GM10266 (cell line): ENCODE results near the gene RTP1.
"Not testable (repeated sequence)": the region's sequence is repeated elsewhere in the genome, so short reads cannot be mapped to it uniquely, and the experiment has no call there.

Source experiments
- DNase-seq: peaks from one replicate; pipeline ENCODE4 v3.0.0; 2012; ENCODE audit errors: extremely low spot score
- TF ChIP-seq, protein P1 (sequence below): IDR thresholded peaks from 2 replicates; pipeline ENCODE4 v1.5.1; 2012; ENCODE audit warnings: mild to moderate bottlenecking, low read depth; ENCODE audit not compliant: control insufficient read depth, insufficient read depth; ENCODE audit errors: missing control alignments

RTP1 gene

GRCh38 chr3:187223799-187224198, 26.5 kb downstream of the RTP1 start:
- TF ChIP-seq, protein P1, sequence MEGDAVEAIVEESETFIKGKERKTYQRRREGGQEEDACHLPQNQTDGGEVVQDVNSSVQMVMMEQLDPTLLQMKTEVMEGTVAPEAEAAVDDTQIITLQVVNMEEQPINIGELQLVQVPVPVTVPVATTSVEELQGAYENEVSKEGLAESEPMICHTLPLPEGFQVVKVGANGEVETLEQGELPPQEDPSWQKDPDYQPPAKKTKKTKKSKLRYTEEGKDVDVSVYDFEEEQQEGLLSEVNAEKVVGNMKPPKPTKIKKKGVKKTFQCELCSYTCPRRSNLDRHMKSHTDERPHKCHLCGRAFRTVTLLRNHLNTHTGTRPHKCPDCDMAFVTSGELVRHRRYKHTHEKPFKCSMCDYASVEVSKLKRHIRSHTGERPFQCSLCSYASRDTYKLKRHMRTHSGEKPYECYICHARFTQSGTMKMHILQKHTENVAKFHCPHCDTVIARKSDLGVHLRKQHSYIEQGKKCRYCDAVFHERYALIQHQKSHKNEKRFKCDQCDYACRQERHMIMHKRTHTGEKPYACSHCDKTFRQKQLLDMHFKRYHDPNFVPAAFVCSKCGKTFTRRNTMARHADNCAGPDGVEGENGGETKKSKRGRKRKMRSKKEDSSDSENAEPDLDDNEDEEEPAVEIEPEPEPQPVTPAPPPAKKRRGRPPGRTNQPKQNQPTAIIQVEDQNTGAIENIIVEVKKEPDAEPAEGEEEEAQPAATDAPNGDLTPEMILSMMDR: peak; percentile 1
- DNase-seq: no peak

GRCh38 chr3:187227658-187228258, 30.5 kb downstream of the RTP1 start:
- TF ChIP-seq, protein P1: no peak
- DNase-seq: no peak

DNA sequence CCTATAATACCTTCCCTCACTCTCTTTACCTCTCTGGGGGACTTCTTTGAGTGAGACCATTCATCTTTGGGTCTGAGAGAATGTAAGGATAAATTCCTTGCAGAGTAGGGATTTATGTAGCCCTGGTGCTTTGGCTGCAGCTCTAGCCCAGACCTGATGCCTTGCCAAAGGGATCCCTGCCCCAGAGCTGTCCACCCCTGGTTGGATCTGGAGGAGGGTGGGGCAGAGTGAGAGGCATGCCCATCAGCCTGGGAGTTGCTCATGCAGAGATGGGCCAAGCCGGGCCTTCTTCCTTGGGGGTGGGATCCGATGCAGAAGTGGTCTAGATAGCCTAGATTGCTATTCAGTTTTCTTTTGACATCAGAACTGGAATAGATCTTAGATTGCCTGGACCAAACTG, 31.5 kb downstream of the RTP1 start:
- DNase-seq: no peak
- TF ChIP-seq, protein P1: no peak

- no peak for DNase-seq
- TF ChIP-seq, protein P1: no peak
Observed at GRCh38 chr3:187230011-187230410, 32.7 kb downstream of the RTP1 start.

DNA sequence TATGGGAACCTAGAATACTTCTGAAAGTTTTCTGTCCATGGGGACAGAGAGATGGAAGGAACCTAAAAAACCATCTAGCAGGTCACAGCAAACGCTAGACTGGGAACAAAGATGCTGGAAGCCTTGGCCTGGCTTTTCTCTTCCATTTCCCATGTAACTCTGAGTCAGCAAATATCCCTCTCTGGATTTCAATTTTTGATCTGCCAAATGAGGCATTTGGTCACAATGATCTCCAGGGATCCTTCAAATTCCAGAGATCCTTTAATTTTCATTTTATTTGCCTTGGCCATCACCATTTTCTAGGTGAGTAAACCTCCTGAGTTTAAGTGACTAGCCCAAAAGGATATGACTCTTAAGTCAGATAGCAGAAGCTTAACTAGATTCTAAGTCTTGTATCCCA, 39.7 kb downstream of the RTP1 start:
- TF ChIP-seq, protein P1: no peak
- DNase-seq: no peak

- TF ChIP-seq, protein P1: no peak
- no peak for DNase-seq
Observed at GRCh38 chr3:187237741-187238140, 40.5 kb downstream of the RTP1 start.

DNA sequence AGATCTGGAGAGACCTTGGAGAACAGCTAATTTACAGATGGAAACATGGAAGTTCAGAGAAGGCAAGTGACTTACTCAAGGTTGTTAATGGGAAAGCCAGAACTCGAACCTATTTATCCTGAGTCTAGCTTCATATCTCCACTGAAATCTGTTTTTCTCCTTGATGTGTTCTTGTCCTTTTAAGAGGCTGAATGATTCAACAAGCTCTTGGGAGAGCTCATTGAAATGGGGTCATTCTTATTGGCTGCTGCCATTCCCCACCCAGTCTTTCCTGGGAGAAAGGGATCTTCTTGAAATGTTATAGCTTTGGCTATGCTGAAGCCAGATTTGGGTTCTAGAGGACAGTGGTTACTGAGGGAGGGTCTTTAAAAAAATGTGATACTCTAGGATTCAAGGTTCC, 41.0 kb downstream of the RTP1 start:
- no peak for DNase-seq
- TF ChIP-seq, protein P1: no peak

DNA sequence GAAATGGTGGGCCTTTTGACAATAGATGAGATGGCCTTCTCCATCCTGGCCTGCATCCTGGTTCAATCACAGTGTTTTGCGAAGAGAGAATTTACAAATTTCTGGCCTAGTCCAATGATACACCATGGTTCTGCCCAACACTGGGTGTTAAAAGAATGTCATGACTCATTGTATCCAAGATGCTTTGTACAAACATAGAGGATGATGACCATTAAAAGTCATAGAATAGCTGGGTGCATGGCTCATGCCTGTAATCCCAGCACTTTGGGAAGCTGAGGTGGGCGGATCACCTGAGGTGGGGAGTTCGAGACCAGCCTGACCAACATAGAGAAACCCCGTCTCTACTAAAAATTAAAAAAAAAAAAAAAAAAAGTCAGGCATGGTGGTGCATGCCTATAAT, 41.5 kb downstream of the RTP1 start:
- not testable (repeated sequence) for DNase-seq
